ENCODE results near the gene CDH3. TPM values are rescaled to one million over a fixed set of nuclear protein-coding genes. Genes with fewer than 3 reads are reported as not detected.

CDH3 gene
- total RNA-seq, 1 experiment from 2014 or later = 109 TPM

DNA sequence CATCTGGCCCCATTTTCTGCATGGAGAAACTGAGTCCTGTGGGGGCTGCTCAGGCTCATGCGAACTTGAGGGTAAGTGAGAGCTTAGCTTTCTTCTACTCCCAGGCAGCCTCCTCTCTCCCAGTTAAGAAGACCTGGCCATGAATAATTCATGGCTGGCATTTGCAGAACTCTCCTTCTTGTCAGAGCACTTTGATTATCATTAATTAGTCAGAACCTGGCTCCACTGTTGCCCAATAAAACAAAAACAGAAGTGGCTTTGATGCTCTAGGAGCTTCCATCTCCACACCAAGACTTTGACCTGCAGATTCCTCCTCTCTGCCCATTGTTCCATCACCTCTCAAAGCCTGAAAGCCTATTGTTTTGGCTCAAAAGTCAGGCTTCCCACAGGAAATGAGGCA lies 45.5 kb upstream of the CDH3 start:
- no peaks in the 10 kb centered on the region for H3K36me3 ChIP-seq (ENCODE audit: low read depth, low read length)
- TF ChIP-seq, protein P1, sequence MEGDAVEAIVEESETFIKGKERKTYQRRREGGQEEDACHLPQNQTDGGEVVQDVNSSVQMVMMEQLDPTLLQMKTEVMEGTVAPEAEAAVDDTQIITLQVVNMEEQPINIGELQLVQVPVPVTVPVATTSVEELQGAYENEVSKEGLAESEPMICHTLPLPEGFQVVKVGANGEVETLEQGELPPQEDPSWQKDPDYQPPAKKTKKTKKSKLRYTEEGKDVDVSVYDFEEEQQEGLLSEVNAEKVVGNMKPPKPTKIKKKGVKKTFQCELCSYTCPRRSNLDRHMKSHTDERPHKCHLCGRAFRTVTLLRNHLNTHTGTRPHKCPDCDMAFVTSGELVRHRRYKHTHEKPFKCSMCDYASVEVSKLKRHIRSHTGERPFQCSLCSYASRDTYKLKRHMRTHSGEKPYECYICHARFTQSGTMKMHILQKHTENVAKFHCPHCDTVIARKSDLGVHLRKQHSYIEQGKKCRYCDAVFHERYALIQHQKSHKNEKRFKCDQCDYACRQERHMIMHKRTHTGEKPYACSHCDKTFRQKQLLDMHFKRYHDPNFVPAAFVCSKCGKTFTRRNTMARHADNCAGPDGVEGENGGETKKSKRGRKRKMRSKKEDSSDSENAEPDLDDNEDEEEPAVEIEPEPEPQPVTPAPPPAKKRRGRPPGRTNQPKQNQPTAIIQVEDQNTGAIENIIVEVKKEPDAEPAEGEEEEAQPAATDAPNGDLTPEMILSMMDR (conservative IDR thresholded peaks at IDR 0.05; ENCODE audit: low read depth, low read length) = no peak
- TF ChIP-seq EZH2 (IDR thresholded peaks at IDR 0.05; ENCODE audit: low read length, unreplicated experiment) (no peak), EZH2phosphoT487 (IDR thresholded peaks at IDR 0.05; ENCODE audit: borderline replicate concordance, low read length) (no peak)
- no peaks in the 10 kb centered on the region for H3K79me2 ChIP-seq (ENCODE audit: low read length)
- no peaks in the 10 kb centered on the region for H3K9me2 ChIP-seq (replicated peaks; ENCODE audit: low read length)
- BruUV-seq (replicated peaks) = no TSS peak
- H3K4me1 ChIP-seq (ENCODE audit: insufficient read depth, low read length) = 0 out of 2 replicates have a peak, but pooled peaks cover 4% of the 10 kb centered on the region
- no peak overlapping the region for H3K9ac ChIP-seq (ENCODE audit: low read length)
- H3K4me2 ChIP-seq (ENCODE audit: low read length) = no peak overlapping the region
- H3K9me3 ChIP-seq (ENCODE audit: low read length) = no peaks in the 10 kb centered on the region
- H3K27me3 ChIP-seq (ENCODE audit: low read length) = no peaks in the 10 kb centered on the region
- ChIA-PET CTCF (interaction anchor here (0.6 kb wide), 1 partner anchor 12 kb away, joined by 6 read pairs; no protein-coding TSS in a partner anchor), POLR2A (ENCODE audit: unreplicated experiment) (interaction anchor here (0.6 to 0.7 kb wide), 2 partner anchors 21 to 27 kb away, joined by 11 to 12 read pairs; no protein-coding TSS in a partner anchor)
- DNase-seq = no peak
- no peak overlapping the region for H3K4me3 ChIP-seq (ENCODE audit: low read length)
- ATAC-seq = no peak
- H4K20me1 ChIP-seq (ENCODE audit: low read length) = no peaks in the 10 kb centered on the region
- no peaks in the 10 kb centered on the region for H3F3A ChIP-seq (ENCODE audit: low read length, unreplicated experiment)
- no peak overlapping the region for H3K27ac ChIP-seq (ENCODE audit: low read length)
- intact Hi-C loops (cut with micrococcal nuclease) = loop anchor here (10.0 kb wide), 1 partner anchor 205 kb away; no protein-coding TSS in a partner anchor
- no peak overlapping the region for H2AFZ ChIP-seq (ENCODE audit: low read length)

DNA sequence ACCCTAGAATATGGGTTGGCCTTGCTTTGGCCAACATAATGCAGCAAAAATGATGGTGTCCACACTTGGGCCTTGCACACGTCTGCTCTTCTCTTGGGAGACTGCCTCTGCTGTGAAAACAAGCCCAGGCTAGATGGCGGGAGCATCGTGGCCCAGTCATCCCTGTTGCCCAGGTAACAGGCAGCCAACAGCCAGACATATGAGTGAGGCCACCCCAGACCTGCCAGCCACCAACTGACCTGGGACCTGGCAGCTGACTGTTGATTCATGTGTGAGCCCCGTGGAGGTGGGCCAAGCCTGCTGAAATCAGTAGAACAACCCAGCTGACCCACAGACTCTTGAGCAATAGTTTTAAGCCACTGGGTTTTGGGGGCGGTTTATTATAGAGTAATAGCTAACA lies 39.4 kb upstream of the CDH3 start:
- H2AFZ ChIP-seq (ENCODE audit: low read length) = no peak overlapping the region
- H4K20me1 ChIP-seq (ENCODE audit: low read length) = no peaks in the 10 kb centered on the region
- TF ChIP-seq EZH2phosphoT487 (IDR thresholded peaks at IDR 0.05; ENCODE audit: borderline replicate concordance, low read length) = no peak
- TF ChIP-seq, protein P1 (conservative IDR thresholded peaks at IDR 0.05; ENCODE audit: low read depth, low read length) = no peak
- TF ChIP-seq EZH2 (IDR thresholded peaks at IDR 0.05; ENCODE audit: low read length, unreplicated experiment) = no peak
- no peak overlapping the region for H3K4me2 ChIP-seq (ENCODE audit: low read length)
- H3F3A ChIP-seq (ENCODE audit: low read length, unreplicated experiment) = no peaks in the 10 kb centered on the region
- H3K36me3 ChIP-seq (ENCODE audit: low read depth, low read length) = no peaks in the 10 kb centered on the region
- no peak overlapping the region for H3K4me3 ChIP-seq (ENCODE audit: low read length)
- H3K79me2 ChIP-seq (ENCODE audit: low read length) = no peaks in the 10 kb centered on the region
- no peaks in the 10 kb centered on the region for H3K9me3 ChIP-seq (ENCODE audit: low read length)
- H3K4me1 ChIP-seq (ENCODE audit: insufficient read depth, low read length) = no peaks in the 10 kb centered on the region
- CTCF ChIA-PET = no interaction called here
- BruUV-seq (replicated peaks) = no TSS peak
- no peaks in the 10 kb centered on the region for H3K27me3 ChIP-seq (ENCODE audit: low read length)
- no peak overlapping the region for H3K27ac ChIP-seq (ENCODE audit: low read length)
- intact Hi-C loops (cut with micrococcal nuclease) = no loop called here
- ATAC-seq = no peak
- H3K9ac ChIP-seq (ENCODE audit: low read length) = no peak overlapping the region
- H3K9me2 ChIP-seq (replicated peaks; ENCODE audit: low read length) = no peaks in the 10 kb centered on the region
- peak; percentile 14 for DNase-seq
- POLR2A ChIA-PET (ENCODE audit: unreplicated experiment) = no interaction called here

DNA sequence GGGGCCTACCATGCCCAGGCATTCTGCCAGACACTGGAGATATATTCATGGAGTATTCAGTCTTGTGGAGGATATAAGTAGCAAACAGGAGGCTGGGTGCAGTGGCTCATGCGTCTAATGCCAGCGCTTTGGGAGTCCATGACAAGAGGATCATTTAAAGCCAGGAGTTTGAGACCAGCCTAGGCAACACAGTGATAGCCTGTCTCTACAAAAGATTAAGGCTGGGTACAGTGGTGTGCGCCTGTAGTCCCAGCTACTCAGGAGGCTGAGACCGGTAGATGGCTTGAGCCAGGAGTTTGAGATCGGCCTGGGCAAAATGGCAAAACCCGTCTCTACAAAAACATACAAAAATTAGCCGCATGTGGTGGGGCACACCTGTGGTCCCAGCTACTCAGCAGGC lies 37.7 kb upstream of the CDH3 start:
- no peaks in the 10 kb centered on the region for H3K79me2 ChIP-seq (ENCODE audit: low read length)
- H3K4me2 ChIP-seq (ENCODE audit: low read length) = no peak overlapping the region
- no TSS peak for BruUV-seq (replicated peaks)
- no peaks in the 10 kb centered on the region for H3K4me1 ChIP-seq (ENCODE audit: insufficient read depth, low read length)
- no peaks in the 10 kb centered on the region for H4K20me1 ChIP-seq (ENCODE audit: low read length)
- DNase-seq (no peak), ATAC-seq (no peak)
- no peaks in the 10 kb centered on the region for H3K9me2 ChIP-seq (replicated peaks; ENCODE audit: low read length)
- no peak overlapping the region for H3K4me3 ChIP-seq (ENCODE audit: low read length)
- H3K36me3 ChIP-seq (ENCODE audit: low read depth, low read length) = no peaks in the 10 kb centered on the region
- no peaks in the 10 kb centered on the region for H3F3A ChIP-seq (ENCODE audit: low read length, unreplicated experiment)
- no peaks in the 10 kb centered on the region for H3K27me3 ChIP-seq (ENCODE audit: low read length)
- H3K9me3 ChIP-seq (ENCODE audit: low read length) = no peaks in the 10 kb centered on the region
- CTCF ChIA-PET = no interaction called here
- no peak overlapping the region for H3K9ac ChIP-seq (ENCODE audit: low read length)
- TF ChIP-seq, protein P1 (conservative IDR thresholded peaks at IDR 0.05; ENCODE audit: low read depth, low read length) = no peak
- no peak for TF ChIP-seq EZH2phosphoT487 (IDR thresholded peaks at IDR 0.05; ENCODE audit: borderline replicate concordance, low read length)
- no peak for TF ChIP-seq EZH2 (IDR thresholded peaks at IDR 0.05; ENCODE audit: low read length, unreplicated experiment)
- intact Hi-C loops (cut with micrococcal nuclease) = no loop called here
- no peak overlapping the region for H2AFZ ChIP-seq (ENCODE audit: low read length)
- POLR2A ChIA-PET (ENCODE audit: unreplicated experiment) = no interaction called here
- no peak overlapping the region for H3K27ac ChIP-seq (ENCODE audit: low read length)

Data from PC-3 (cell line).